Activated naive CD4-positive, alpha-beta T cell treated with anti-CD3 and anti-CD28 coated beads, Interleukin-2, amount 50 U/mL, for 72 hours (primary cell): Measurements from ENCODE around the gene PRR11. TPM values are rescaled to one million over a fixed set of nuclear protein-coding genes. Genes with fewer than 3 reads are reported as not detected.

Source experiments
- ATAC-seq, 2 donors: fragments of 150-1000 bp; cut with Tn5 transposase; 2 replicates each; pipeline ENCODE4 v1.10.0; 2021; ENCODE audit warnings: mild to moderate bottlenecking in 2 of 2, moderate library complexity in 2 of 2
- DNase-seq, 2 donors: peaks; one replicate each; pipeline ENCODE4 v3.0.0; 2021 to 2022; ENCODE audit warnings: low spot score in 2 of 2
- H3K27ac Mint-ChIP-seq, 2 donors: one replicate each; pipeline ENCODE4 v1.8.0; 2022; ENCODE audit warnings: mild to moderate bottlenecking in 2 of 2, mixed read lengths in 2 of 2
- H3K36me3 Mint-ChIP-seq, 2 donors: one replicate each; pipeline ENCODE4 v1.8.0; 2022; ENCODE audit warnings: mixed read lengths in 2 of 2
- H3K9me3 Mint-ChIP-seq, 2 donors: one replicate each; pipeline ENCODE4 v1.8.0; 2022; ENCODE audit warnings: mixed read lengths in 2 of 2
- total RNA-seq, 2 donors: library from RNA; stranded (reverse); gene quantifications; one replicate each; pipeline ENCODE4 v1.2.3, GENCODE V29; 2022

The PRR11 gene
- total RNA-seq, 2 donors from 2014 or later = 87.5 to 103 TPM

- DNase-seq (no peak), ATAC-seq (no peak)
- Mint-ChIP-seq H3K27ac (no peak overlapping the region), H3K9me3 (no peaks in the 10 kb centered on the region), H3K36me3 (no peaks in the 10 kb centered on the region)
Measured at GRCh38 chr17:59238906-59239305, 83.4 kb downstream of the PRR11 start.

- H3K27ac Mint-ChIP-seq = no peak overlapping the region
- DNase-seq = no peak
- no peaks in the 10 kb centered on the region for H3K36me3 Mint-ChIP-seq
- no peak for ATAC-seq
- H3K9me3 Mint-ChIP-seq = no peaks in the 10 kb centered on the region
Measured at GRCh38 chr17:59244081-59244480, 88.5 kb downstream of the PRR11 start.

Other genes starting within 250 kb of the PRR11 start
- 10 to 100 TPM; 22.4 to 34.4 TPM for gene TRIM37, start 48.9 kb upstream of the PRR11 start, total RNA-seq
- 10 to 100 TPM; 74.0 to 89.9 TPM for gene SKA2, start 560 bp upstream of the PRR11 start, total RNA-seq
- 10 to 100 TPM; 14.0 to 19.1 TPM for gene SMG8, start 54.3 kb downstream of the PRR11 start, total RNA-seq
- gene GDPD1, start 64.8 kb downstream of the PRR11 start, total RNA-seq = 1 to 10 TPM; 2.7 to 3.7 TPM
- gene YPEL2, start 175.9 kb downstream of the PRR11 start, total RNA-seq = 1 to 10 TPM; 6.6 to 7.0 TPM